NB4 (cell line): ENCODE measurements around the gene OXLD1.

Source experiments
- DNase-seq: peaks from one replicate; pipeline ENCODE4 v3.0.0; 2010; ENCODE audit warnings: low read depth
- H3K4me3 ChIP-seq: one replicate; pipeline ENCODE4 v1.5.1; 2011; ENCODE audit warnings: mild to moderate bottlenecking, low read depth, low read length, moderate library complexity
- MYC ChIP-seq: IDR thresholded peaks from 2 replicates; pipeline ENCODE4 v1.6.1; 2011; ENCODE audit warnings: low read depth, low read length
- POLR2A ChIP-seq: IDR thresholded peaks from 2 replicates; pipeline ENCODE4 v1.6.1; 2011; ENCODE audit warnings: mild to moderate bottlenecking; ENCODE audit not compliant: insufficient read length; ENCODE audit errors: extremely low read depth
- TF ChIP-seq, protein P1 (sequence below): IDR thresholded peaks from one replicate; pipeline ENCODE4 v1.5.1; 2012; ENCODE audit warnings: low read depth, low read length
- TF ChIP-seq, protein P2 (sequence below): IDR thresholded peaks from 2 replicates; pipeline ENCODE4 v1.6.1; 2011; ENCODE audit warnings: low read depth, low read length

The OXLD1 gene

DNA sequence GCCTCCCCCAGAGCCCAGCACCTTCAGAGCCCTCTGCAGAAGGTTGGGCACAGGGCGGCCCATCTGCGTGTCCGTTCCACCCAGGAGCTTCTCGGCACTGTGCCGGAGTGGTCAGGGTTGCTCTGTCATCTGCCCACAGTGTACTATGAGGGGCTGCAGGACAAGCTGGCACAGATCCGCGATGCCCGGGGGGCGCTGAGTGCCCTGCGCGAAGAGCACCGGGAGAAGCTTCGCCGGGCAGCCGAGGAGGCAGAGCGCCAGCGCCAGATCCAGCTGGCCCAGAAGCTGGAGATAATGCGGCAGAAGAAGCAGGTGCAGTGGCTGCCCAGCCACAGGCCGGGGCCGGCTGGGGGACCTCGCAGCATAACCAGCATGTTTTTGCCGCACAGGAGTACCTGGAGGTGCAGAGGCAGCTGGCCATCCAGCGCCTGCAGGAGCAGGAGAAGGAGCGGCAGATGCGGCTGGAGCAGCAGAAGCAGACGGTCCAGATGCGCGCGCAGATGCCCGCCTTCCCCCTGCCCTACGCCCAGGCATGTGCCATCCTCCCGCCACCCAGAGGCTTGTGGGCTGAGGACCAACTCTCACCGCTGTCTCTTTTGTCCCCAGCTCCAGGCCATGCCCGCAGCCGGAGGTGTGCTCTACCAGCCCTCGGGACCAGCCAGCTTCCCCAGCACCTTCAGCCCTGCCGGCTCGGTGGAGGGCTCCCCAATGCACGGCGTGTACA lies 30.0 kb upstream of the OXLD1 start:
- no peak for DNase-seq
- TF ChIP-seq, protein P1, sequence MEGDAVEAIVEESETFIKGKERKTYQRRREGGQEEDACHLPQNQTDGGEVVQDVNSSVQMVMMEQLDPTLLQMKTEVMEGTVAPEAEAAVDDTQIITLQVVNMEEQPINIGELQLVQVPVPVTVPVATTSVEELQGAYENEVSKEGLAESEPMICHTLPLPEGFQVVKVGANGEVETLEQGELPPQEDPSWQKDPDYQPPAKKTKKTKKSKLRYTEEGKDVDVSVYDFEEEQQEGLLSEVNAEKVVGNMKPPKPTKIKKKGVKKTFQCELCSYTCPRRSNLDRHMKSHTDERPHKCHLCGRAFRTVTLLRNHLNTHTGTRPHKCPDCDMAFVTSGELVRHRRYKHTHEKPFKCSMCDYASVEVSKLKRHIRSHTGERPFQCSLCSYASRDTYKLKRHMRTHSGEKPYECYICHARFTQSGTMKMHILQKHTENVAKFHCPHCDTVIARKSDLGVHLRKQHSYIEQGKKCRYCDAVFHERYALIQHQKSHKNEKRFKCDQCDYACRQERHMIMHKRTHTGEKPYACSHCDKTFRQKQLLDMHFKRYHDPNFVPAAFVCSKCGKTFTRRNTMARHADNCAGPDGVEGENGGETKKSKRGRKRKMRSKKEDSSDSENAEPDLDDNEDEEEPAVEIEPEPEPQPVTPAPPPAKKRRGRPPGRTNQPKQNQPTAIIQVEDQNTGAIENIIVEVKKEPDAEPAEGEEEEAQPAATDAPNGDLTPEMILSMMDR = no peak
- TF ChIP-seq, protein P2, sequence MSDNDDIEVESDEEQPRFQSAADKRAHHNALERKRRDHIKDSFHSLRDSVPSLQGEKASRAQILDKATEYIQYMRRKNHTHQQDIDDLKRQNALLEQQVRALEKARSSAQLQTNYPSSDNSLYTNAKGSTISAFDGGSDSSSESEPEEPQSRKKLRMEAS = no peak
- TF ChIP-seq POLR2A (no peak), MYC (no peak)
- H3K4me3 ChIP-seq = no peak overlapping the region

DNA sequence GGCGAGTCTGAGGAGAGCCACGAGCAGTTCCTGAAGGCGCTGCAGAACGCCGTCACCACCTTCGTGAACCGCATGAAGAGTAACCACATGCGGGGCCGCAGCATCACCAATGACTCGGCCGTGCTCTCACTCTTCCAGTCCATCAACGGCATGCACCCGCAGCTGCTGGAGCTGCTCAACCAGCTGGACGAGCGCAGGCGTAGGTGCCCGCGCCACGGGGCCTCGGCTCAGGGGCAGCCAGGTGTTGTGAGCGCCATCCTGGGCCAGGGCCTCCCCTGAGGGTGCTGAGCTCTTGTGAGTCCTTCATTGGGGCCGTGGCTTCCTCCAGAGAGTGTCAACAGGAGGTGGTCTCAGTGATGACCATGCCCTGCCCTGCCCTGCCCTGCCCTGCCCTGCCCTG lies 29.4 kb upstream of the OXLD1 start:
- TF ChIP-seq, protein P1 = no peak
- TF ChIP-seq MYC = no peak
- no peak overlapping the region for H3K4me3 ChIP-seq
- no peak for DNase-seq

DNA sequence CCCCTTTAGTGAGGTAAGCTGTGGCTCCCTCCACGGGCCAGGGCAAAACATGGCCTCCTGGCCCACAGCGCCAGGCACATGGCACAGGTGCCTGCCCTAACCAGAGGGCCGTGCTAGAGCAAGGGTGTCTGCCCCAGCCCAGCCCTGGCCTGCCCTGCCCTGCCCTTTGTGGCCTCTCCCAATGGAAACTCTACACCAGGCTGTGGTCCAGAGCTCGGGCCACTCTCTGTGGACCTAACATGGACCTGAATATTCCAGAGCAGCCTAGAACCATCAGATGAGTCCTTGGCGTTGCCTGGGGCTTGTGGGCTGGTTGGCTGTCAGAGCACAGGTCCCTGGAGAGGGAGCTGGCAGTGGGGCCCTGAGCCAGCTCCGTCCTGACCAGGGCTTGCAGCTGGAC lies 28.8 kb upstream of the OXLD1 start:
- no peak for DNase-seq
- no peak overlapping the region for H3K4me3 ChIP-seq
- TF ChIP-seq, protein P2 = no peak
- TF ChIP-seq POLR2A (no peak), MYC (no peak)
- TF ChIP-seq, protein P1 = no peak

DNA sequence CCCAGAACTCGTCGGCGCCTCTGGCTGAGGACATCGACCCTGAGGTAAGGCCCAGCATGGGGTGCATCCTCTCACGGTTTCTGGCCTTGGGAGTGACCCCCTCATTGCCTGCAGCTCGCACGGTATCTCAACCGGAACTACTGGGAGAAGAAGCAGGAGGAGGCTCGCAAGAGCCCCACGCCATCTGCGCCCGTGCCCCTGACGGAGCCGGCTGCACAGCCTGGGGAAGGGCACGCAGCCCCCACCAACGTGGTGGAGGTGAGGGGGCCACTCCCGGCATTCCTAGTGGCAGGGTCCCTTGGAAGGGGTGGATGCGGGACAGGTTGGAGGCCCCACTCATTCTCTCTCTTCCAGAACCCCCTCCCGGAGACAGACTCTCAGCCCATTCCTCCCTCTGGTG lies 28.4 kb upstream of the OXLD1 start:
- TF ChIP-seq, protein P1 = no peak
- TF ChIP-seq POLR2A (no peak), MYC (no peak)
- TF ChIP-seq, protein P2 = no peak
- H3K4me3 ChIP-seq = no peak overlapping the region

DNA sequence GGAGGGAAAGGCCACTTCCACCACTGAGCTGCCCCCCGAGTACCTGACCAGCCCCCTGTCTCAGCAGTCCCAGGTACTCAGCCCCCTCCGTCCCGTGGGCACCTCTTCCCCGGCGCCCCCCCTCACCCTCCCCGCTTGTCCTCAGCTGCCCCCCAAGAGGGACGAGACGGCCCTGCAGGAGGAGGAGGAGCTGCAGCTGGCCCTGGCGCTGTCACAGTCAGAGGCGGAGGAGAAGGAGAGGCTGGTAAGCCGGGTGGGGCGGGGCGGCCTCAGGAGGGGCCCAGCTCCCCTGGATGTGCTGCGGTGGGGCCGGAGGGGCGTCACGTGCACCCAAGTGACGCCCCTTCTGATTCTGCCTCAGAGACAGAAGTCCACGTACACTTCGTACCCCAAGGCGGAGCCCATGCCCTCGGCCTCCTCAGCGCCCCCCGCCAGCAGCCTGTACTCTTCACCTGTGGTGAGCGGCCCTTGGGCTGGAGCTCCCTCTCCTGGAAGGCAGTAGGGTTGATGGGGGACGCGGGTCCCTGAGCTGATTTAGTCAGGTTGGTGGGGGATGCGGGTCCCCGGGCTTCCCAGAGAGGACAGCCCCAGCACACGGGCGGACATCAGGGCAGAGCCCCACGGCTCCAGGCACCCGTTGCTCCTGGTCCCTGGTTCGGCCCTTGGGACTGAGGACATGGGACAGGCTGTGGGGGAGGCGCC lies 27.3 kb upstream of the OXLD1 start:
- no peak for DNase-seq
- H3K4me3 ChIP-seq = no peak overlapping the region
- no peak for TF ChIP-seq MYC
- TF ChIP-seq, protein P1 = no peak
- TF ChIP-seq, protein P2 = no peak
- TF ChIP-seq POLR2A = no peak

More for the DNA sequence above, 28.4 kb upstream of the OXLD1 start:
- no peak for DNase-seq
